Mucosa of rectum (tissue), 2 donors: ENCODE measurements around the gene RNU4-1.
"Not testable (repeated sequence)": the region's sequence is repeated elsewhere in the genome, so short reads cannot be mapped to it uniquely, and the experiment has no call there.

Experiments
- H3K27ac ChIP-seq, 2 donors: one replicate each; pipeline ENCODE4 v1.7.0; 2013; ENCODE audit warnings: inconsistent platforms in 2 of 2, low read depth in 2 of 2, low read length in 2 of 2
- H3K27me3 ChIP-seq, 2 donors: one replicate each; pipeline ENCODE4 v1.7.0; 2013; ENCODE audit warnings: low read length in 2 of 2; ENCODE audit not compliant: control insufficient read depth in 2 of 2, insufficient read depth in 2 of 2
- H3K36me3 ChIP-seq, 2 donors: one replicate each; pipeline ENCODE4 v1.7.0; 2013; ENCODE audit warnings: low read length in 2 of 2; ENCODE audit not compliant: control insufficient read depth in 2 of 2, insufficient read depth in 2 of 2
- H3K4me1 ChIP-seq, 2 donors: one replicate each; pipeline ENCODE4 v1.7.0; 2013; ENCODE audit warnings: low read length in 2 of 2, mild to moderate bottlenecking in 1 of 2; ENCODE audit not compliant: control insufficient read depth in 2 of 2, insufficient read depth in 2 of 2
- H3K4me3 ChIP-seq, 2 donors: one replicate each; pipeline ENCODE4 v1.7.0; 2013; ENCODE audit warnings: low read length in 2 of 2
- H3K9ac ChIP-seq, 2 donors: one replicate each; pipeline ENCODE4 v1.7.0; 2013; ENCODE audit warnings: low read length in 2 of 2, low read depth in 1 of 2, mild to moderate bottlenecking in 1 of 2
- H3K9me3 ChIP-seq, 2 donors: one replicate each; pipeline ENCODE4 v1.7.0; 2013; ENCODE audit warnings: low read length in 2 of 2; ENCODE audit not compliant: control insufficient read depth in 2 of 2
- donor health status: healthy.
- donor health status: Normal muscosa, but diverticular disease.

Gene RNU4-1

GRCh38 chr12:120247183-120247582, 45.9 kb downstream of the RNU4-1 start:
- Histone ChIP-seq H3K9ac (no peak overlapping the region), H3K4me3 (no peak overlapping the region), H3K36me3 (no peaks in the 10 kb centered on the region), H3K27me3 (no peaks in the 10 kb centered on the region), H3K27ac (no peak overlapping the region), H3K9me3 (no peaks in the 10 kb centered on the region), H3K4me1 (peaks cover 11 to 14% of the 10 kb centered on the region in 2 donors)

- H3K27ac ChIP-seq, H3K9me3 ChIP-seq, H3K36me3 ChIP-seq, H3K27me3 ChIP-seq, H3K9ac ChIP-seq, H3K4me3 ChIP-seq: not testable (repeated sequence)
- peaks cover 13 to 14% of the 10 kb centered on the region in 2 donors for H3K4me1 ChIP-seq
Measured at GRCh38 chr12:120246705-120247104, 46.3 kb downstream of the RNU4-1 start.
